Mesothelial cell of epicardium (in vitro differentiated cells): ENCODE measurements around the gene TDP1. TPM values are rescaled to one million over a fixed set of nuclear protein-coding genes. Genes with fewer than 3 reads are reported as not detected.
"Not testable (repeated sequence)": the region's sequence is repeated elsewhere in the genome, so short reads cannot be mapped to it uniquely, and the experiment has no call there.

Source experiments
- DNase-seq, 2 experiments: peaks; one replicate each; pipeline ENCODE4 v3.0.0; 2021; ENCODE audit warnings: low spot score in 2 of 2; ENCODE audit not compliant: unreplicated experiment in 2 of 2
- H3K27ac Mint-ChIP-seq: 2 replicates; pipeline ENCODE4 v1.8.0; 2021; ENCODE audit warnings: mixed read lengths
- H3K27me3 Mint-ChIP-seq: 2 replicates; pipeline ENCODE4 v1.8.0; 2021; ENCODE audit warnings: low read depth, mixed read lengths
- H3K36me3 Mint-ChIP-seq: 2 replicates; pipeline ENCODE4 v1.8.0; 2021; ENCODE audit warnings: mixed read lengths
- H3K4me1 Mint-ChIP-seq: 2 replicates; pipeline ENCODE4 v1.8.0; 2021; ENCODE audit warnings: mixed read lengths
- H3K4me3 Mint-ChIP-seq: 2 replicates; pipeline ENCODE4 v1.8.0; 2021; ENCODE audit warnings: mild to moderate bottlenecking, moderate library complexity, mixed read lengths
- H3K9me3 Mint-ChIP-seq: 2 replicates; pipeline ENCODE4 v1.8.0; 2021; ENCODE audit warnings: mixed read lengths
- total RNA-seq: library from RNA; stranded (reverse); gene quantifications from 3 replicates; pipeline ENCODE4 v1.2.1, GENCODE V29; 2021
- TF ChIP-seq, protein P1 (sequence below): fragments of 200-600 bp; sonication (generic); IDR thresholded peaks from one replicate; pipeline ENCODE4 v1.5.0; 2021; ENCODE audit warnings: antibody characterized with exemption; ENCODE audit not compliant: unreplicated experiment

Gene TDP1
- total RNA-seq, 1 donor from 2014 or later, result 30.6 TPM

DNA sequence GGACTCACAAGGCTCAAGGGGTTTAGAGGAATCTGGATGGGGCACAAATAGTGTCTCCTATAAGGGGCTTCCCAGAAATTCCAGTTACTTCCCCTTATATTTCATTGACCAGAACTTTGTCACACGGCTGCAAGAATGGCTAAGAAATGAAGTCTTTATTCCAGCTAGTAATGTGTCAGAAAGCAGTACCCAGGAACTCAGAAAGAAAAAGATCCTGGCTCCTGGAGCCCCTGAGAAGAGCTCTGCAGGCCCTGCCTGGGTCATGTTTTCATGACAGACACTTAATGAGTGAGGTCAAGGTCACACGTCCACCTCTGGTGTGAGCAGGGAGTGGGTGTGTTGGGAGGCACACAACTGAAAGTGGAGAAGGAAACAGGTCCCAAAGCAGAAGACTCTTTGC is 123.8 kb downstream of the TDP1 start:
- no peaks in the 10 kb centered on the region for H3K4me1 Mint-ChIP-seq
- no peaks in the 10 kb centered on the region for H3K36me3 Mint-ChIP-seq
- no peak for DNase-seq
- TF ChIP-seq, protein P1, sequence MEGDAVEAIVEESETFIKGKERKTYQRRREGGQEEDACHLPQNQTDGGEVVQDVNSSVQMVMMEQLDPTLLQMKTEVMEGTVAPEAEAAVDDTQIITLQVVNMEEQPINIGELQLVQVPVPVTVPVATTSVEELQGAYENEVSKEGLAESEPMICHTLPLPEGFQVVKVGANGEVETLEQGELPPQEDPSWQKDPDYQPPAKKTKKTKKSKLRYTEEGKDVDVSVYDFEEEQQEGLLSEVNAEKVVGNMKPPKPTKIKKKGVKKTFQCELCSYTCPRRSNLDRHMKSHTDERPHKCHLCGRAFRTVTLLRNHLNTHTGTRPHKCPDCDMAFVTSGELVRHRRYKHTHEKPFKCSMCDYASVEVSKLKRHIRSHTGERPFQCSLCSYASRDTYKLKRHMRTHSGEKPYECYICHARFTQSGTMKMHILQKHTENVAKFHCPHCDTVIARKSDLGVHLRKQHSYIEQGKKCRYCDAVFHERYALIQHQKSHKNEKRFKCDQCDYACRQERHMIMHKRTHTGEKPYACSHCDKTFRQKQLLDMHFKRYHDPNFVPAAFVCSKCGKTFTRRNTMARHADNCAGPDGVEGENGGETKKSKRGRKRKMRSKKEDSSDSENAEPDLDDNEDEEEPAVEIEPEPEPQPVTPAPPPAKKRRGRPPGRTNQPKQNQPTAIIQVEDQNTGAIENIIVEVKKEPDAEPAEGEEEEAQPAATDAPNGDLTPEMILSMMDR, result no peak
- H3K27ac Mint-ChIP-seq, result no peak overlapping the region
- peaks cover 34% of the 10 kb centered on the region for H3K27me3 Mint-ChIP-seq
- H3K9me3 Mint-ChIP-seq, result peaks cover 4% of the 10 kb centered on the region
- no peak overlapping the region for H3K4me3 Mint-ChIP-seq

DNA sequence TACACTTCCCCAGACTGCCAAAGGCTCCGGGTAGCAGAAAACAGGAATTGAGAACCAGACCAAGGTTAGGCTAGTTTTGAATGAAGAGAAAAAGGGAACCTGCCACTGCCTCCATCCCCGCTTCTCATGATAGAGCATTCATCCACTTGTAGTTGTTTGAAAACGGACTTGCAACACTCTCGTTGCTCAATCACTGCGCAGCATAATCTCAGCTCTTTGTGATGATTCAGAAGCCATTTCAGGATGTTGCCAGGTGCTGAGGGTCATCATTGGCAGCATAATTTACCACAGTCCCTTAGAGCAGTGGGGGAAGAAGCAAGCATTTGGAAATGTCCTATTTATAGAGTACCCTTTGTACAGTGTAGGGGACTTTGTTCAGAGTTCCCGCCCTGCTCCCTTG is 131.7 kb downstream of the TDP1 start:
- no peak for DNase-seq
- H3K27me3 Mint-ChIP-seq, result peaks cover 25% of the 10 kb centered on the region
- peaks cover 13% of the 10 kb centered on the region for H3K9me3 Mint-ChIP-seq

DNA sequence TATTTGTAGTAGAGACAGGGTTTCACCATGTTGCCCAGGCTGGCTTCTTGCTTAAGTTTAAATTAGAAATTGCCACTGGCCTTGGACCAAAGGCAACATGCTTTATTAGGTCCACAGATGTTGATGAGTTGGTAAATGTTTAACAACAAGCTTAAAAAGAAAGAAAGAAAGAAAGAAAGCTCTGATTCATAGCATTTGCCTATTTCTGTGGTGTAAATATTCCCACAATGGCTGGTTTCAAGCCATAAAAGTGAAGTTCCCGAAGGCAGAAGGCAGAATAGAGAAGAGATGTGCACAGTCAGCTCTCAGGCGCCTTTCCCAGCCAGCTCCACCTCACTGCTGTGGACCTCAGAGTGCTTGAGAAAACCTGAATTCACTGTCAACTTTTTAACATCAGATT is 132.4 kb downstream of the TDP1 start:
- DNase-seq, result no peak
- no peak overlapping the region for H3K4me3 Mint-ChIP-seq
- TF ChIP-seq, protein P1, result no peak
- H3K9me3 Mint-ChIP-seq, result peaks cover 11% of the 10 kb centered on the region
- H3K36me3 Mint-ChIP-seq, result no peaks in the 10 kb centered on the region
- H3K27me3 Mint-ChIP-seq, result peaks cover 25% of the 10 kb centered on the region
- no peak overlapping the region for H3K27ac Mint-ChIP-seq
- peaks cover 9% of the 10 kb centered on the region for H3K4me1 Mint-ChIP-seq

More for the DNA sequence above, 131.7 kb downstream of the TDP1 start:
- TF ChIP-seq, protein P1, result no peak
- Mint-ChIP-seq H3K36me3 (no peaks in the 10 kb centered on the region), H3K4me1 (peaks cover 9% of the 10 kb centered on the region), H3K27ac (no peak overlapping the region), H3K4me3 (no peak overlapping the region)

DNA sequence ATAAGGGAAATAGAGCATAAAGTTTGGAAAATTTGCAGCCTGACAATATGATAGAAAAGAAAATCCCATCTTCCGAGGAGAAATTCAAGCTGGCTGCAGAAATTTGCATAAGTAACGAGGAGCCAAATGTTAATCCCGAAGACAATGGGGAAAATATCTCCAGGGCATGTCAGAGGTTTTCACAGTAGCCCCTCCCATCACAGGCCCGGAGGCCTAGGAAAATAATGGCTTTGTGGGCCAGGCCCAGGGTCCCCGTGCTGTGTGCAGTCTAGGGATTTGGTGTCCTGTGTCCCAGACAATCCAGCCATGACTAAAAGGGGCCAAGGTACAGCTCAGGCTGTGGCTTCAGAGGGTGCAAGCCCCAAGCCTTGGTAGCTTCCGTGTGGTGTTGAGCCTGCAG is 133.8 kb downstream of the TDP1 start:
- peaks cover 27% of the 10 kb centered on the region for H3K27me3 Mint-ChIP-seq
- H3K4me1 Mint-ChIP-seq, H3K4me3 Mint-ChIP-seq, H3K36me3 Mint-ChIP-seq, H3K27ac Mint-ChIP-seq, DNase-seq: not testable (repeated sequence)
- peaks cover 11% of the 10 kb centered on the region for H3K9me3 Mint-ChIP-seq

DNA sequence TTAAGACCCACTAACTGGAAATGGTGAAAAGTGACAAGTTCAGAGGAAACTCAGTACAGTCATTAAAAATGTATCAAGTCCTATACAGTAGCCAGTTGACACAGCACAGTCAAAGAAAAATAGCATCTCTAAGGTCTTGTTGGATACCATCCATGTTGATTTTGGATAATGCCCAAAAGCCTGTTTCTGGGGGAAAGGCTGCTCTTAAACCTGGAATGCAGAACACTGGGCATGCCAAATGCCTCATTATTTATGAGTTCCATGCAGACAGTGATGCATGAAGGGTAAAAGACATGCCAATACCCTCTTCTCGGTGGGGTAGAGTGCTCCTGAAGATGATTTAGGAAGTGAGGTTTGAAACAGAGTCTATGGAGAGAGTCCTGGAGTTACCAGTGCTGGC is 135.7 kb downstream of the TDP1 start:
- DNase-seq, result no peak
- Mint-ChIP-seq H3K9me3 (peaks cover 11% of the 10 kb centered on the region), H3K36me3 (no peaks in the 10 kb centered on the region), H3K27ac (no peak overlapping the region), H3K27me3 (peaks cover 35% of the 10 kb centered on the region), H3K4me3 (no peak overlapping the region), H3K4me1 (peaks cover 9% of the 10 kb centered on the region)
- TF ChIP-seq, protein P1, result no peak

DNA sequence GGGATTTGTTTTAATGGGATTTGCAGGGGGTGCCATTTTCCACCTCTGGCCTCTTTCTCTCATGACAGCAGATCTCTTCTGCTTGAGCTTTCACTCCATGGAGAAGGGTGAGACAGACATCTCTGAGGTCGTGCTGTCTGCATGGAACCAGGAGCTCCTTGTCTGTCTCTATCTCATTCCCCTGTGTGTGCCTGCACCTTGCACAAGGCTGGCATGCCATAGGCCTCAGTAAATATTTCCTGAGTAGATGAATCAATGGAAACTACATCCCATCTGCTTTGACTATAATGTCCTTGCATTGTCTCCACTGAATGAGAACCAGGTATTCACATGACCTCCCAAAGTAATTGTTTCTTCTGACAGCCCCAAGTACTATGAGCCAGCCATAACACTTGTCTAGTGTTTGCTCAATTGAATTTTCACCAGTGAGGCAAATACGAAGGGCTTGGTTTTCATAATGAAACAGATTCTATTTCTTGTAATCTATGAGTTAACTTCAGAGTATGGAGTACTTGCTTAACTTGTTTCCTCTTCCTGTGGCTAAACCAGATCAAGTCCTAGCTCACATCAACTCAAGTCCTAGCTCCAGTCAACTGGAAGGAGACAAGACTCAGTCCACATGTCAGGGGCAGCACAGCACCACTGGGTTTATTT is 138.3 kb downstream of the TDP1 start:
- peaks cover 11% of the 10 kb centered on the region for H3K9me3 Mint-ChIP-seq
- no peak for DNase-seq
- TF ChIP-seq, protein P1, result no peak

More for the DNA sequence above, 138.3 kb downstream of the TDP1 start:
- peaks cover 9% of the 10 kb centered on the region for H3K4me1 Mint-ChIP-seq
- no peak overlapping the region for H3K4me3 Mint-ChIP-seq
- no peak overlapping the region for H3K27ac Mint-ChIP-seq
- H3K36me3 Mint-ChIP-seq, result no peaks in the 10 kb centered on the region
- H3K27me3 Mint-ChIP-seq, result peaks cover 28% of the 10 kb centered on the region

Other genes with a start within 250 kb of the TDP1 start
- gene EFCAB11, start 1.2 kb upstream of the TDP1 start, total RNA-seq, result 9.9 to 14.1 TPM (median 12.2 TPM) in 3 replicates
- gene KCNK13, start 106.1 kb downstream of the TDP1 start, total RNA-seq, result not detected in 3 replicates